IMR-90 (cell line): Measurements from ENCODE around the gene OR7C2. TPM values are rescaled to one million over a fixed set of nuclear protein-coding genes. Genes with fewer than 3 reads are reported as not detected.

Source experiments
- ATAC-seq: fragments of 200-7000 bp; cut with Tn5 transposase; 2 replicates; pipeline ENCODE4 v1.9.1; 2020; ENCODE audit warnings: low read depth, mild to moderate bottlenecking, moderate library complexity
- BruUV-seq: library from RNA; stranded (reverse); fragments of 400-500 nt; replicated peaks from 2 replicates; lab custom pipeline; 2021; lab: Mats Ljungman, UMichigan
- CTCF ChIA-PET: fragments of 300-600 bp; formaldehyde crosslinking; extraction: SDS; loops from one replicate; lab custom pipeline; 2021; ENCODE audit warnings: antibody characterized with exemption; lab: Yijun Ruan, JAX
- POLR2A ChIA-PET: fragments of 300-600 bp; sonication (Branson Sonifier 250); formaldehyde crosslinking; loops from one replicate; lab custom pipeline; 2022; ENCODE audit warnings: antibody characterized with exemption; ENCODE audit not compliant: unreplicated experiment; lab: Charles Lee
- DNase-seq: peaks from one replicate; pipeline ENCODE4 v3.0.0; 2013
- H2AFZ ChIP-seq: replicated peaks from 2 replicates; pipeline ENCODE3; 2013; ENCODE audit warnings: low read length, mild to moderate bottlenecking; ENCODE audit not compliant: poor library complexity
- H2AK5ac ChIP-seq: 2 replicates; pipeline ENCODE4 v1.6.1; 2013; ENCODE audit warnings: low read depth, low read length, inconsistent platforms
- H2AK9ac ChIP-seq: replicated peaks from 2 replicates; pipeline ENCODE3; 2013; ENCODE audit warnings: mild to moderate bottlenecking, low read depth, low read length, moderate library complexity; ENCODE audit not compliant: poor library complexity
- H2BK120ac ChIP-seq: 2 replicates; pipeline ENCODE4 v1.6.1; 2013; ENCODE audit warnings: low read depth, low read length, inconsistent platforms
- H2BK15ac ChIP-seq: 3 replicates; pipeline ENCODE4 v1.6.1; 2013; ENCODE audit warnings: low read depth, low read length, inconsistent platforms
- H2BK20ac ChIP-seq: 2 replicates; pipeline ENCODE4 v1.6.1; 2013; ENCODE audit warnings: low read depth, mild to moderate bottlenecking, inconsistent platforms, low read length, moderate library complexity
- H2BK5ac ChIP-seq: 2 replicates; pipeline ENCODE4 v1.6.1; 2013; ENCODE audit warnings: mild to moderate bottlenecking, low read depth, low read length, inconsistent platforms; ENCODE audit not compliant: poor library complexity, severe bottlenecking
- H3K14ac ChIP-seq: replicated peaks from 2 replicates; pipeline ENCODE4 v1.6.1; 2013; ENCODE audit warnings: low read depth, low read length, inconsistent platforms
- H3K18ac ChIP-seq: 2 replicates; pipeline ENCODE4 v1.6.1; 2013; ENCODE audit warnings: low read depth, low read length, control low read depth
- H3K23ac ChIP-seq: 2 replicates; pipeline ENCODE4 v1.6.1; 2013; ENCODE audit warnings: low read depth, low read length, inconsistent platforms
- H3K27ac ChIP-seq: 2 replicates; pipeline ENCODE4 v1.5.1; 2013; ENCODE audit warnings: mild to moderate bottlenecking, control low read depth, low read length; ENCODE audit not compliant: insufficient read depth
- H3K27me3 ChIP-seq: 2 replicates; pipeline ENCODE4 v1.6.1; 2013; ENCODE audit warnings: low read length; ENCODE audit not compliant: control insufficient read depth, insufficient read depth
- H3K36me3 ChIP-seq: 2 replicates; pipeline ENCODE4 v1.6.1; 2013; ENCODE audit warnings: low read length, mixed read lengths; ENCODE audit not compliant: control insufficient read depth, insufficient read depth
- H3K4ac ChIP-seq: 2 replicates; pipeline ENCODE4 v1.6.1; 2013; ENCODE audit warnings: low read depth, low read length, inconsistent platforms
- H3K4me1 ChIP-seq: 2 replicates; pipeline ENCODE4 v1.6.1; 2013; ENCODE audit warnings: low read length, mixed read lengths; ENCODE audit not compliant: control insufficient read depth, insufficient read depth
- H3K4me2 ChIP-seq: 2 replicates; pipeline ENCODE4 v1.6.1; 2013; ENCODE audit warnings: low read depth, mild to moderate bottlenecking, control low read depth, low read length, moderate library complexity
- H3K4me3 ChIP-seq: 2 replicates; pipeline ENCODE4 v1.5.1; 2013; ENCODE audit warnings: low read depth, mild to moderate bottlenecking, control low read depth, low read length, moderate library complexity; ENCODE audit not compliant: insufficient read depth
- H3K56ac ChIP-seq: 2 replicates; pipeline ENCODE4 v1.6.1; 2013; ENCODE audit warnings: low read length, inconsistent platforms; ENCODE audit not compliant: insufficient read depth; ENCODE audit errors: extremely low read depth
- H3K79me1 ChIP-seq, 2 experiments: 2 replicates each; pipeline ENCODE4 v1.6.1; 2013; ENCODE audit warnings: low read length in 2 of 2, inconsistent platforms in 1 of 2, low read depth in 1 of 2
- H3K9ac ChIP-seq: 2 replicates; pipeline ENCODE4 v1.6.1; 2013; ENCODE audit warnings: low read depth, low read length, control low read depth
- H3K9me1 ChIP-seq: 2 replicates; pipeline ENCODE4 v1.6.1; 2013; ENCODE audit warnings: low read length, inconsistent platforms; ENCODE audit not compliant: insufficient read depth
- H3K9me3 ChIP-seq: 2 replicates; pipeline ENCODE4 v1.6.1; 2013; ENCODE audit warnings: low read length; ENCODE audit not compliant: control insufficient read depth, insufficient read depth
- H4K20me1 ChIP-seq: 2 replicates; pipeline ENCODE4 v1.6.1; 2013; ENCODE audit warnings: low read length, inconsistent platforms; ENCODE audit not compliant: insufficient read depth
- H4K5ac ChIP-seq: 2 replicates; pipeline ENCODE4 v1.6.1; 2013; ENCODE audit warnings: mild to moderate bottlenecking, low read depth, low read length, control low read depth
- H4K8ac ChIP-seq, 2 experiments: 2 replicates each; pipeline ENCODE4 v1.6.1; 2013; ENCODE audit warnings: low read depth in 2 of 2, low read length in 2 of 2, control low read depth in 1 of 2, inconsistent platforms in 1 of 2
- H4K91ac ChIP-seq: 2 replicates; pipeline ENCODE4 v1.6.1; 2013; ENCODE audit warnings: low read depth, low read length, inconsistent platforms; ENCODE audit not compliant: insufficient read depth
- CEBPB ChIP-seq: IDR thresholded peaks from 2 replicates; pipeline ENCODE4 v1.6.1; 2012; ENCODE audit warnings: low read depth, low read length, improper control_type of control experiment
- MAZ ChIP-seq: IDR thresholded peaks from 2 replicates; pipeline ENCODE4 v1.6.1; 2012; ENCODE audit warnings: low read depth, mild to moderate bottlenecking, low read length, improper control_type of control experiment, moderate library complexity, borderline replicate concordance
- NFE2L2 ChIP-seq: fragments of 150-350 bp; IDR thresholded peaks from 2 replicates; pipeline ENCODE4 v1.6.1; 2016; ENCODE audit warnings: low read depth, mild to moderate bottlenecking, low read length
- WGBS, 2 experiments: methylation state at CpG; one replicate each; pipeline versions ENCODE4 v1.1.5 to v1.1.7; 2013; ENCODE audit warnings: missing lambda C conversion rate in 2 of 2; ENCODE audit not compliant: insufficient read length in 1 of 2; ENCODE audit errors: extremely low coverage in 2 of 2; 5-methylcytosine and 5-hydroxymethylcytosine counted together
- dilution Hi-C: fragments of 300-500 bp; cut with HindIII; formaldehyde crosslinking; loops from one replicate; pipeline ENCODE4 v1.14.3; 2018; ENCODE audit warnings: low sequenced_read_pairs; ENCODE audit not compliant: unreplicated experiment
- in situ Hi-C: fragments of 300-500 bp; cut with MboI; formaldehyde crosslinking; loops from 3 replicates; pipeline ENCODE4 v1.14.3; 2019; ENCODE audit warnings: low sequenced_read_pairs, inconsistent platforms, mixed read lengths
- intact Hi-C: fragments of 100-400 bp; cut with micrococcal nuclease; formaldehyde crosslinking; loops from 2 replicates; pipeline ENCODE4 v1.10.0; 2022
- polyA plus RNA-seq, 3 experiments: library from polyadenylated mRNA; depleted of rRNA; stranded (reverse); fragments of >200 nt; gene quantifications; 2 replicates each; pipeline ENCODE4 v1.2.3, GENCODE V29; 2012; ENCODE audit warnings: low replicate concordance in 1 of 3
- total RNA-seq: library from RNA; depleted of rRNA; stranded (reverse); fragments of >200 nt; gene quantifications from 2 replicates; pipeline ENCODE4 v1.2.3, GENCODE V29; 2012

OR7C2 gene
- total and polyA plus RNA-seq, 2 of the 4 experiments (the other 2 are of a cell fraction) = not detected

DNA sequence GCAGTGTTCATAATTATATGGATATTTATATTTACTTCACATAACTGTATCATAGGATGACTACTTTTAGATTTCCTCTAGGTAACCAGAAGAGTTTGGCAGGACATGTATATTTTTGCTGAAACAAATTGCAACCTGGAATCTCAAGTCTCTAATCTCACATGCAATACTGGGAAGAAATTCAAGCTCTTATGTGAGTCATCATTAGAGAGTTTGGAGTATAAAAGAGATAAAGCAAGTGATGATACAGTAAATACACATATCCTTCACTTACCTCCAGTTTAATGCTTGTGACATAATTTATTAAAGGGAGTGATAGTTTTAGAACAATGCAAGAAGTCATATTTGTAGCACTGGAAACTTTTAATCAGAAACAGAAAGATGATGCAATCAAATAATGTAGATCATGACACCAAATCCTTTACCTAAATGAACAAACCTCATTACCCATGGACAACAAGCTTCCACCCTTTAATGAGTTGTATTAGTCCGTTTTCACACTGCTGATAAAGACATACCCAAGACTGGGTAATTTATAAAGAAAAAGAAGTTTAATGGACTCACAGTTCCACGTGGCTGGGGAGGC is 39.5 kb upstream of the OR7C2 start:
- Histone ChIP-seq H3K9ac (no peak overlapping the region), H4K5ac (no peak overlapping the region), H3K9me3 (0 out of 2 replicates have a peak, but pooled peaks cover 2% of the 10 kb centered on the region), H2BK5ac (no peak overlapping the region), H2BK20ac (no peak overlapping the region), H3K27ac (no peak overlapping the region), H3K18ac (no peak overlapping the region), H3K4me1 (no peaks in the 10 kb centered on the region), H3K23ac (no peak overlapping the region), H2AFZ (no peak overlapping the region), H2BK120ac (no peak overlapping the region), H3K36me3 (no peaks in the 10 kb centered on the region), H3K14ac (no peak overlapping the region), H3K4me2 (no peak overlapping the region), H2AK5ac (no peak overlapping the region), H3K27me3 (no peaks in the 10 kb centered on the region), H2BK15ac (no peak overlapping the region), H3K4me3 (no peak overlapping the region), H4K91ac (no peak overlapping the region), H3K4ac (no peak overlapping the region), H2AK9ac (no peak overlapping the region), H3K56ac (no peak overlapping the region), H4K20me1 (no peaks in the 10 kb centered on the region), H3K79me1 (no peaks in the 10 kb centered on the region), H4K8ac (no peak overlapping the region), H3K9me1 (no peaks in the 10 kb centered on the region)
- peak; percentile 62 for TF ChIP-seq CEBPB
- no peak for TF ChIP-seq MAZ
- TF ChIP-seq NFE2L2 = no peak
- ATAC-seq = no peak
- intact Hi-C loops = no loop called here
- ChIA-PET CTCF (interaction anchor here (0.6 kb wide), 1 partner anchor 139 kb away, joined by 9 read pairs; no protein-coding TSS in a partner anchor), POLR2A (no interaction called here)
- BruUV-seq = no TSS peak
- dilution Hi-C loops = no loop called here
- in situ Hi-C loops = no loop called here
- DNase-seq = no peak
- no CpG with 5 or more reads among the region's 2 CpGs for WGBS, 2 experiments
